Measurements from ENCODE around the gene CRISPLD2.

DNA sequence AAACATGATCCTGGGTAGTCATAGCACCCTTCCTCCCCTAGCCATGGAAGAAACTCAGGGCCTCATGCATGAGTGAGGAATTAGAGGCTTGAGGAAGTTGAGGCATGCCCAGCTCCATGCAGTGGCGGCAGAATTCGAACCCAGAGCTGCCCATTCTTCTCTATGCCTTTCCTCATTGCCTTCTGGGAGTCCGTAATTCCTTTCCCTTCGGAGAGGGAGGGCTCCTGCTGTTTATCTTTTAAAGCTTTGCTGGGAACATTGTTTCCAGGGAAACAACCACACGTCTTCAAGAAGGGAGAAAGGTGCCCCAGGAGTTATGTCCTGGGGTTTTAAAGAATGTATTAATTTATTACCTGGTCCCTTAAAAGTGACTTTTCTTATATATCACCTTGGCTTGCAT is 8.5 kb downstream of the CRISPLD2 start:
- TF ChIP-seq EZH2 (IDR thresholded peaks at IDR 0.05; ENCODE audit: low read length, missing control alignments) = no peak
- TF ChIP-seq, protein P1, sequence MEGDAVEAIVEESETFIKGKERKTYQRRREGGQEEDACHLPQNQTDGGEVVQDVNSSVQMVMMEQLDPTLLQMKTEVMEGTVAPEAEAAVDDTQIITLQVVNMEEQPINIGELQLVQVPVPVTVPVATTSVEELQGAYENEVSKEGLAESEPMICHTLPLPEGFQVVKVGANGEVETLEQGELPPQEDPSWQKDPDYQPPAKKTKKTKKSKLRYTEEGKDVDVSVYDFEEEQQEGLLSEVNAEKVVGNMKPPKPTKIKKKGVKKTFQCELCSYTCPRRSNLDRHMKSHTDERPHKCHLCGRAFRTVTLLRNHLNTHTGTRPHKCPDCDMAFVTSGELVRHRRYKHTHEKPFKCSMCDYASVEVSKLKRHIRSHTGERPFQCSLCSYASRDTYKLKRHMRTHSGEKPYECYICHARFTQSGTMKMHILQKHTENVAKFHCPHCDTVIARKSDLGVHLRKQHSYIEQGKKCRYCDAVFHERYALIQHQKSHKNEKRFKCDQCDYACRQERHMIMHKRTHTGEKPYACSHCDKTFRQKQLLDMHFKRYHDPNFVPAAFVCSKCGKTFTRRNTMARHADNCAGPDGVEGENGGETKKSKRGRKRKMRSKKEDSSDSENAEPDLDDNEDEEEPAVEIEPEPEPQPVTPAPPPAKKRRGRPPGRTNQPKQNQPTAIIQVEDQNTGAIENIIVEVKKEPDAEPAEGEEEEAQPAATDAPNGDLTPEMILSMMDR (conservative IDR thresholded peaks at IDR 0.05 in 1 of 2, IDR thresholded peaks at IDR 0.05 in 1 of 2; ENCODE audit: low read depth in 1 of 2, low read length in 2 of 2) = no peak
